ENCODE data around the gene RPUSD1. TPM values are rescaled to one million over a fixed set of nuclear protein-coding genes. Genes with fewer than 3 reads are reported as not detected.

RPUSD1 gene
- total and polyA plus RNA-seq, 12 donors = 1.1 to 40.1 (median 20.4) TPM

DNA sequence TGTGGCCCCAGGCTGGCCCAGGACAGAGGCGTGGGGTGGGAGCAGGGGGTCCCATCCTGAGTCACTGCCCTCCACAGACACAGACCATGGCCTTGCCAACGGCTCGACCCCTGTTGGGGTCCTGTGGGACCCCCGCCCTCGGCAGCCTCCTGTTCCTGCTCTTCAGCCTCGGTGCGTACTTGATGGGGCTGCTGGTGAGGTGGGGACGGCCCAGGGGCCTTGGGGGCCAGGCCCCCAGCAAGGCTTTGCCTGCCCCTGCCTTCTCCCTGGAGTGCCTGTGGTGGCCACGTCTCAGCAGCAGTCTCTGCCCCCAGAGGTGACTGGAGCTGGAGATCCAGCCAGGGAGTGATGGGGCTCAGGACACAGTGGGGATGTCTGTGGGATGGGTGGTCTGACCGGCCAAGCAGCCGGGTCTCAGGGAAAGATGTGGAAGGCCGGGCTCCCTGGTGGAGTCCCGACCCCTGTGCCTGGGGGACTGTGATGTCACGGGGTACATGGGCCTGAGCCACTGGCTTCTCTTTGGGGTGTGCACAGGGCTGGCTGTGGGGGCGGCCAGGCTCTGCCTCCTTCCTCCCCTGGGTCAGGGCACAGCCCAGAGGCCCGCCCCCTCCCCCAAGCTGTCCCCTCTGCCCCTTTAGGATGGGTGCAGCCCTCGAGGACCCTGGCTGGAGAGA is 25.4 kb downstream of the RPUSD1 start:
- Histone ChIP-seq H3K4me1 (replicated peaks in 1 of 2) (no peaks in the 10 kb centered on the region), H3K27ac (no peak overlapping the region), H3K27me3 (no peaks in the 10 kb centered on the region), H3K36me3 (replicated peaks in 1 of 2) (no peaks in the 10 kb centered on the region), H3K9me3 (replicated peaks in 1 of 3) (no peaks in the 10 kb centered on the region), H3K4me3 (no peak overlapping the region)
- TF ChIP-seq POLR2A (IDR thresholded peaks at IDR 0.05) = no peak
- TF ChIP-seq, protein P1, sequence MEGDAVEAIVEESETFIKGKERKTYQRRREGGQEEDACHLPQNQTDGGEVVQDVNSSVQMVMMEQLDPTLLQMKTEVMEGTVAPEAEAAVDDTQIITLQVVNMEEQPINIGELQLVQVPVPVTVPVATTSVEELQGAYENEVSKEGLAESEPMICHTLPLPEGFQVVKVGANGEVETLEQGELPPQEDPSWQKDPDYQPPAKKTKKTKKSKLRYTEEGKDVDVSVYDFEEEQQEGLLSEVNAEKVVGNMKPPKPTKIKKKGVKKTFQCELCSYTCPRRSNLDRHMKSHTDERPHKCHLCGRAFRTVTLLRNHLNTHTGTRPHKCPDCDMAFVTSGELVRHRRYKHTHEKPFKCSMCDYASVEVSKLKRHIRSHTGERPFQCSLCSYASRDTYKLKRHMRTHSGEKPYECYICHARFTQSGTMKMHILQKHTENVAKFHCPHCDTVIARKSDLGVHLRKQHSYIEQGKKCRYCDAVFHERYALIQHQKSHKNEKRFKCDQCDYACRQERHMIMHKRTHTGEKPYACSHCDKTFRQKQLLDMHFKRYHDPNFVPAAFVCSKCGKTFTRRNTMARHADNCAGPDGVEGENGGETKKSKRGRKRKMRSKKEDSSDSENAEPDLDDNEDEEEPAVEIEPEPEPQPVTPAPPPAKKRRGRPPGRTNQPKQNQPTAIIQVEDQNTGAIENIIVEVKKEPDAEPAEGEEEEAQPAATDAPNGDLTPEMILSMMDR (IDR thresholded peaks at IDR 0.05) = no peak
- intact Hi-C loops (cut with DNase I) = no loop called here
- no peak for DNase-seq
- 65 to 89% (median 70%) methylated on average over 5 to 17 of the region's 17 CpGs for WGBS, 4 donors

DNA sequence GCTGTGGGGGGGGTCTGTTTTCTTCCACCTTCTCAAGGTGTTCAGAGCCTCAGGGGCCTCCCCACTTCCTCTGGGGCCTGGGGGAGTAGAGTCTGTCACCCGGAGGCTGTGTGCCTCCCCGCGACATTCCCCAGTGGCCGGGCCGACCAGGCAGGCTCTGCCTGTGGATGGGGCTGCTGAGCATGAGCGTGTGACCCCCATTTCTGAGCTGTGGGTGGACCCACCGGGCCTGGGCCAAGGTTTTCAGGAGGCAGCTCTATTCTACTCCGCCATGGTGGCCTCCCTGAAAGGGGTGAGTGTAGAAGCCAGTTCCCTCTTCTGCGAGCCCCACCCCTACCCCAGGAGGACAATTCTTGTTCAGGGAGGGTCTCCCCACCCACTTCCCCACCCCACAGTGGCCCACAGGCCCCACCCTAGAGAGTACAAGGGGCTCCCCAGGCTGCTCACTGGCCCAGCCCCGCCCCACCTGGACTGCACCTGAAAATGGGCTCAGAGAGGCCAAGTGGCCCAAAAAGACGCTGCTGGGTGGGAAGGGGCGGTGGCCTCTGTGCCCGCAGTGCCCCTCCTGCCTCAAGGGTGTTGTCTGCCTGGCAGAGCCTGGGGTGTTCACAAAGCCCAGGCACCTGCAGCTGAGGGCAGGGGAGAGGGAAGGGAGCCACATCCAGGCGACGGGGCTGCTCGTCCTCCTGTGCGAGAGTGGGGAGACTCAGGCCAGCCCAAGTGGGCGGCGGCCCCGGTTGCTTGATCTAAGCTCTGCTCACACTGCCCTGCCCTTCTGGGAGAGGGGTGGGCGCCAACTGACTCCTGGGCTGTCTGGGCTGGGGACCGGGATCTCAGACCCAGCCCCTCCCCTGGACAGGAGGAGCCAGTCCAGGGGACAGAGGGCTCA is 26.3 kb downstream of the RPUSD1 start:
- no peak overlapping the region for H3K4me3 ChIP-seq
- H3K9me3 ChIP-seq (replicated peaks in 1 of 3) = no peaks in the 10 kb centered on the region
- no peaks in the 10 kb centered on the region for H3K4me1 ChIP-seq (replicated peaks in 1 of 2)
- H3K36me3 ChIP-seq (replicated peaks in 1 of 2) = no peaks in the 10 kb centered on the region
- no peak for DNase-seq
- WGBS, 4 donors = 72 to 90% (median 74%) methylated on average over 7 to 22 of the region's 22 CpGs
- TF ChIP-seq, protein P1 (IDR thresholded peaks at IDR 0.05) = no peak
- H3K27ac ChIP-seq = no peak overlapping the region
- no peaks in the 10 kb centered on the region for H3K27me3 ChIP-seq
- intact Hi-C loops (cut with DNase I) = no loop called here

DNA sequence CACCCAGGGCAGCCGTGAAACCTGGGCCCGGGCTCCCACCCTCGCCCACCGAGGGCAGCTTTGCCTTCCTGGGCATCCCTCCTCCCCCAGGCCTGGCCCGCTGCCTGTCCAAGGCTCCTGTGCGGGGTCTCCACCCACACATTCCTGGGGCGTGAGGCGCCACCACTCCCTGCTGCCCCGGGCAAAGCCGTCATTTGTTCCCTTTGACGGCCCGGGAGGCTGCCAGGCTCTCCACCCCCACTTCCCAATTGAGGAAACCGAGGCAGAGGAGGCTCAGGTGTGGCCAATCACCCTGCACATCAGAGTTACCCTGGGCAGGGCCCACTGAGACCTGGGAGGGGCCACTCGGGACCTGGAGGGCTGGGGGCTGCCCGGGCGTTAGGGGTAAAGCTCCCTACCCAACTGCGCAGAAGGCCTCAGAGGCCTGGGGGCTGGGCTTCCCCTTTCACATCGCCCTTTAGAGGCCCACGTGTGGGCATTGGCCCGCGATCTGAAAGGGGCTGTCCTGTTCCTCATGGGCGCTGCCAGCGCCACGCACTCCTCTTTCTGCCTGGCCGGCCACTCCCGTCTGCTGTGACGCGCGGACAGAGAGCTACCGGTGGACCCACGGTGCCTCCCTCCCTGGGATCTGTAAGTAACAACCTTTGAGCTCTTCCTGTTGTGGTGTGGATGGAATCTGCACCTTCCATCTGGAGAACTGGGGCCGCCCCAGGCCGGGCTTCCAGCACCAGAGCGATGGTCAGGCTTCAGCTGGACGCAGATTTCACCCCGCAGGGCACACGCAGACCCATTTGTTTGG is 27.4 kb downstream of the RPUSD1 start, which contains the start of gene MSLN:
MSLN (plus strand) TSS at position 190 of the 799 bp plus-strand sequence. CDS start 1,947 bp downstream, outside the sequence.
- Histone ChIP-seq H3K9me3 (replicated peaks in 1 of 3) (no peaks in the 10 kb centered on the region), H3K36me3 (replicated peaks in 1 of 2) (no peaks in the 10 kb centered on the region), H3K4me1 (replicated peaks in 1 of 2) (no peaks in the 10 kb centered on the region), H3K27ac (no peak within 1 kb of the TSS), H3K27me3 (no peaks in the 10 kb centered on the region), H3K4me3 (no peak within 1 kb of the TSS)
- 76 to 83% (median 77%) methylated on average over 18 to 37 of the region's 37 CpGs for WGBS, 4 donors
- intact Hi-C loops (cut with DNase I) = no loop called here
- TF ChIP-seq POLR2A (IDR thresholded peaks at IDR 0.05) = no peak
- TF ChIP-seq, protein P1 (IDR thresholded peaks at IDR 0.05) = no peak
- DNase-seq = no peak

DNA sequence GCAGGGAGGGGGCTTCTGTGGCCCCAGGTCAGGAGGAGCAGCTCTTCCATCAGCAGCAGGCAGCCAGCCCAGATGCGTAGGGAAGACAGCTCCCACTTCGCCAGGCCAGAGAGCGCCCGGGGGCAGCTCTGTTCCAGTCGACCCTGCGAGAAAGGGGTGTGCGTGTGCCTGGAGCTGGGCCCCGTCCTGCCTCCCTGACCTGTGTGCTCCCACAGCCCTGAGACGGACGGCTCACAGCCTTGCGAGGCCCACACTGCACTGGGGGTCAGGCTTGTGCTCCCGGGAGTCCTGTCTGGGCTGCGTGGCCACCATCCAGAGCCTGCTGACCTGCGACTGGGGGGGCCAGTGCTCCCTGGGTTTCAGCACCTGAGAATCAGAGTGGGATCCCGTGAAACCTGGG is 28.1 kb downstream of the RPUSD1 start:
- Histone ChIP-seq H3K27ac (no peak overlapping the region), H3K27me3 (no peaks in the 10 kb centered on the region), H3K4me1 (replicated peaks in 1 of 2) (no peaks in the 10 kb centered on the region), H3K9me3 (replicated peaks in 1 of 3) (no peaks in the 10 kb centered on the region), H3K4me3 (no peak overlapping the region), H3K36me3 (replicated peaks in 1 of 2) (no peaks in the 10 kb centered on the region)
- 72 to 81% (median 75%) methylated on average over 4 to 15 of the region's 15 CpGs; no CpG with 5 or more reads in 1 of the 4 donors for WGBS, 4 donors
- DNase-seq = no peak
- no peak for TF ChIP-seq POLR2A (IDR thresholded peaks at IDR 0.05)
- TF ChIP-seq, protein P1 (IDR thresholded peaks at IDR 0.05) = no peak
- intact Hi-C loops (cut with DNase I) = no loop called here
